H7 (cell line): ENCODE data around the gene CCDC88C. TPM values are rescaled to one million over a fixed set of nuclear protein-coding genes. Genes with fewer than 3 reads are reported as not detected.

Experiments used
- DNase-seq: peaks from one replicate; pipeline ENCODE4 v3.0.0; 2012
- H3K27me3 ChIP-seq: 2 replicates; pipeline ENCODE4 v1.6.0; 2011; ENCODE audit warnings: mild to moderate bottlenecking, low read length; ENCODE audit not compliant: control insufficient read depth, insufficient read depth
- H3K36me3 ChIP-seq: replicated peaks from 2 replicates; pipeline ENCODE4 v1.5.1; 2011; ENCODE audit warnings: low read length; ENCODE audit not compliant: control insufficient read depth, insufficient read depth
- H3K4me3 ChIP-seq: 2 replicates; pipeline ENCODE4 v1.5.1; 2011; ENCODE audit warnings: low read depth, mild to moderate bottlenecking, control low read depth, low read length, moderate library complexity; ENCODE audit not compliant: insufficient read depth
- total RNA-seq: library from RNA; depleted of rRNA; stranded (reverse); fragments of >200 nt; shearing (Covaris generic); gene quantifications from 2 replicates; pipeline ENCODE4 v1.2.3, GENCODE V29; 2014

Gene CCDC88C
- total RNA-seq, 1 experiment from 2014 or later = 25.2 TPM

DNA sequence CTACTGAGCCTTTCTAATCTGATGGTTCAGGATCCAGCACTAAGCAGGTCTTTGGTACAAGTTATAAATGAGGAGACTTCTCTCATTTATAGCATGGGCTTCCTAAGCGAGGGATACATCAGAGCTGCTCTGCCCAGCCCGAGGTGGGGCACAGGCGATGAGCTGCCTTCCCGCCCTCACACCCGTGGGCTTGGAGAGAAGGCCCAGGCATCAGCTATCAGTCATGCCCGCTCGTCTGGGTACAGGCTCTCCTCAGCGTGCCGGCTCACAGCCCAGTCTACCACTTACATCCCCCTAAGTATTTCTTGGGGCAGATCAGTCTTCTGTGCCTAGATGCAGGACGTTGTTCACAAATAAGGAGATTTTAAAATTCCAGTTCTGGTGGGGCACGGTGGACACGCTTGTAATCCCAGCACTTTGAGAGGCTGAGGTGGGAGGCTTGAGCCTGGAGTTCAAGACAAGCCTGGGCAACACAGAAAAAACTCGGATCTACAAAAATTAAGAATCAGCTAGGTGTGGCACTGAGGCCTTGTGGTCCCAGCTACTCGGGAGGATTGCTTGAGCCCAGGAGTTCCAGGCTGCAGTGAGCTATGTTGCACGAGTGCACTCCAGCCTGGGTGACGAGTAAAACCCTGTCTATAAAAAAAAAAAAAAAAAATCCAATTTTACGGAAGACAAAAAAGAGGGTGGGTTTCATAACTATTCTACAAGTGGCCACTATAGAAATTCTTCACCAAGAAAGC lies 57.0 kb downstream of the CCDC88C start:
- Histone ChIP-seq H3K36me3 (no peaks in the 10 kb centered on the region), H3K4me3 (no peak overlapping the region), H3K27me3 (no peaks in the 10 kb centered on the region)
- no peak for DNase-seq

GRCh38 chr14:91358654-91359220 lies 58.9 kb downstream of the CCDC88C start:
- no peaks in the 10 kb centered on the region for H3K36me3 ChIP-seq
- no peak for DNase-seq
- no peaks in the 10 kb centered on the region for H3K27me3 ChIP-seq

GRCh38 chr14:91358025-91358319 lies 59.6 kb downstream of the CCDC88C start:
- H3K27me3 ChIP-seq = no peaks in the 10 kb centered on the region
- no peak for DNase-seq
- no peak overlapping the region for H3K4me3 ChIP-seq
- H3K36me3 ChIP-seq = no peaks in the 10 kb centered on the region

More at GRCh38 chr14:91358654-91359220, 58.9 kb downstream of the CCDC88C start:
- no peak overlapping the region for H3K4me3 ChIP-seq

DNA sequence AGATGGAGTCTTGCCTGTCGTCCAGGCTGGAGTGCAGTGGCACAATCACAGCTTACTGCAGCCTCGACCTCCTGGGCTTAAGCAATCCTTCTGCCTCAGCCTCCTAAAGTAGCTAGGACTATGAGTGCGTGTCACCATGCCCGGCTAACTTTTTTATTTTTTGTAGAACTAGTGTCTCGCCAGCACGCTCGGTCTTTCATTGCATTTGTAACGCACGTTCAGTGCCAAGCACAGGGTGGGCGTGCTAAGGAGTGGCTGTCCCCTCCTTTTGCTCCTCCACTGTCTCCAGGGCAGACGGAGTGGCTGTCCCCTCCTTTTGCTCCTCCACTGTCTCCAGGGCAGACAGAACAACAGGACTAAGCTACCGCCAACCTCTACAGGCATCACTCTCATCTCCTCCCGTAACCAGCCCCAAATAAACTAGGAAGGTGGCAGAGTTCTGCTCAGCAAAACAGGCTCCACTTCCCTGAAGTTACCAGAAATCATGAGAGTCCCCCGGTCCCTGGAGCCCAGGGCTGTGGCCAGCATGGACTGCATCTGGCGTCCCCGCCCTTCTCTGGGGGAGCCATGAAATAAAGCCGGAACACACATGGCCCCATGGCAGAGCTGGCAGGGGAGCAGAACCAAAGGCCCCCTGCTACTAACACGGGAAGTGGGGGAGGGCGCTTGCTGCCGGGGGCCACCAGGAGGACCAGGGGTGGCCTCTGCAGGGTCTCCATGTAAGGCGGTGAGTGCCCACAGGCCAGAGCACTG lies 60.2 kb downstream of the CCDC88C start:
- Histone ChIP-seq H3K27me3 (no peaks in the 10 kb centered on the region), H3K4me3 (no peak overlapping the region), H3K36me3 (no peaks in the 10 kb centered on the region)
- no peak for DNase-seq

GRCh38 chr14:91356181-91356763 lies 61.3 kb downstream of the CCDC88C start:
- Histone ChIP-seq H3K27me3 (no peaks in the 10 kb centered on the region), H3K36me3 (no peaks in the 10 kb centered on the region), H3K4me3 (no peak overlapping the region)
- DNase-seq = no peak

- no peaks in the 10 kb centered on the region for H3K27me3 ChIP-seq
- H3K4me3 ChIP-seq = no peak overlapping the region
- no peaks in the 10 kb centered on the region for H3K36me3 ChIP-seq
- peak; percentile 94 for DNase-seq
Measured at GRCh38 chr14:91354979-91355685, 62.5 kb downstream of the CCDC88C start.

GRCh38 chr14:91354221-91354916 lies 63.3 kb downstream of the CCDC88C start:
- Histone ChIP-seq H3K36me3 (no peaks in the 10 kb centered on the region), H3K4me3 (no peak overlapping the region), H3K27me3 (no peaks in the 10 kb centered on the region)
- DNase-seq = no peak

DNA sequence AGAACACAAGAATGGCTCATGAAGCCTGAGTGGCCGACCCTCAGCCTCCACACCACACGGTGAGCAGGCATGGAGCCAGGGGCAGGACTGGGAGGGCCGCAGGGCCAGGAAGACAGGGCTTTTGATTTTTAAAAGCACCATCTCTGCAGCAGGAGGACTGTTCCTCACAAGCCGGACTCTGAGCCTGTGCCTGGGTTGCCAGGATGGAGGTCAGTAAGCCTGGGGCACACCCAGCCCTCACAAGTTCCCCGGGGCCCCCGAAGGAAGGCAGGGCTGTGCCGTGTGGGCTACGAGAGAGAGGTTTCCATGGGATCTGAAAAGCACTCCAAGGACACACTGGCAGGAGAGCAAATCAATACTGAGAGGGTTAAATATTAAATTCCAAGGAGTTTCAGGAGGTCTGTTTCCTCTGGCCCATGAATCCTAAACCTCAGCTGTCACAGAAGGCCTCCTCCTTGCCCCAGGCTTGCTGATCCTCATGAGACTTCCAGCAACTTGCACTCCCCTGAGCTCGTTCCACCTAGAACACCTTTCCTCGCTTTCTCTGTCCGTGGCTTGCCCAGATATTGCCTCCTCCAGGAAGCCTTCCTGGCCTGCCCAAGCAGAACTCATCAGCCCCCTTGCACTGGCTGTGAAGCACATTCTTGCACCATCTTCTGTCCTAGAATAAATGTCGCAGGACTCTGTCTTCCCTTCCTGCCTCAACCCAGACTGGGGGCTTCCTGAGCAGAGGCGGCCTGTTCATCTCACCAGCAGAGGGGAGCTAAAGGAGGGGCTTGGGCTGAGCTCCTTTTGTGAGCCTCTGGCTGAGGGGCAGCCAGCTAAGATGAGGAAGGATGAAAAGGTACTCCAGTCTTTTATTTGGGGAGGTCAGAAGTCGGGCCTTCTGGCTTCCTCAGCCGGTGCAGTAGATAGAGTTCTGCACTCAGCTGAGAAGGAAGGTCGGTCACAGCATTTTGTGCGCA lies 64.6 kb downstream of the CCDC88C start:
- DNase-seq = no peak
- no peak overlapping the region for H3K4me3 ChIP-seq
- no peaks in the 10 kb centered on the region for H3K36me3 ChIP-seq
- no peaks in the 10 kb centered on the region for H3K27me3 ChIP-seq

- no peaks in the 10 kb centered on the region for H3K36me3 ChIP-seq
- no peaks in the 10 kb centered on the region for H3K27me3 ChIP-seq
- H3K4me3 ChIP-seq = no peak overlapping the region
- peak; percentile 63 for DNase-seq
Measured at GRCh38 chr14:91352053-91352452, 65.6 kb downstream of the CCDC88C start.

GRCh38 chr14:91351512-91351862 lies 66.1 kb downstream of the CCDC88C start:
- Histone ChIP-seq H3K27me3 (no peaks in the 10 kb centered on the region), H3K4me3 (no peak overlapping the region), H3K36me3 (no peaks in the 10 kb centered on the region)
- no peak for DNase-seq

- Histone ChIP-seq H3K27me3 (no peaks in the 10 kb centered on the region), H3K4me3 (no peak overlapping the region), H3K36me3 (no peaks in the 10 kb centered on the region)
- no peak for DNase-seq
Measured at GRCh38 chr14:91350813-91351511, 66.7 kb downstream of the CCDC88C start.

DNA sequence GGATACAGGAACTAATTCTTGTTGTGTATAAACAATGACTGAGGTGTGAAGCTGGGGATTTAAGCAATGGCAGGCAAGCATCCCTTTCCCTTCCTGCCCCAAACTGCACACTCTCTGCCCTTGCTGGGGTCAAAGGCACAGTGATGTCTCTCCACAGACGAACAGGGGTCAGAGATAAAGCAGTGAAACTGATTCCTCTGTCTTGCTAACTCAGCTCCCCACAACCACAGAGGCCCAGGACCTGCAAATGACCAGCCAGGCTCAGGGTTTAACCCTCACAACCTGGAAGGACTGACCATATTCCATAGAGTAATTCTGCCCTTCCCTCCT lies 67.2 kb downstream of the CCDC88C start:
- H3K27me3 ChIP-seq = no peaks in the 10 kb centered on the region
- H3K36me3 ChIP-seq = no peaks in the 10 kb centered on the region
- DNase-seq = no peak
- no peak overlapping the region for H3K4me3 ChIP-seq
